HFFc6 (cell line): Measurements from ENCODE around the gene ANKRD13A. TPM values are rescaled to one million over a fixed set of nuclear protein-coding genes. Genes with fewer than 3 reads are reported as not detected.
"Not testable (repeated sequence)": the region's sequence is repeated elsewhere in the genome, so short reads cannot be mapped to it uniquely, and the experiment has no call there.

ENCODE experiments used
- DNase-seq: peaks from one replicate; pipeline ENCODE4 v3.0.0-alpha.2; 2018
- H3K27ac Mint-ChIP-seq: 2 replicates; pipeline ENCODE4 v1.8.0; 2020; ENCODE audit warnings: mild to moderate bottlenecking, mixed read lengths
- H3K27me3 Mint-ChIP-seq: 2 replicates; pipeline ENCODE4 v1.8.0; 2021; ENCODE audit warnings: mild to moderate bottlenecking, moderate library complexity, mixed read lengths; ENCODE audit not compliant: insufficient read depth
- H3K36me3 Mint-ChIP-seq: 2 replicates; pipeline ENCODE4 v1.8.0; 2021; ENCODE audit warnings: low read depth, mixed read lengths
- H3K4me1 Mint-ChIP-seq: 2 replicates; pipeline ENCODE4 v1.8.0; 2020; ENCODE audit warnings: low read depth, mixed read lengths
- H3K4me3 Mint-ChIP-seq: 2 replicates; pipeline ENCODE4 v1.8.0; 2020; ENCODE audit warnings: mild to moderate bottlenecking, moderate library complexity, mixed read lengths
- H3K9me3 Mint-ChIP-seq: 2 replicates; pipeline ENCODE4 v1.8.0; 2020; ENCODE audit warnings: mild to moderate bottlenecking, mixed read lengths
- total RNA-seq, 6 experiments: library from RNA; stranded (reverse); fragmentation: NEBNext Ultra II Directional; extraction: Animal tissue kit (Norgen Biotek cat#: 25700); gene quantifications; 2 replicates in 1 of 6; 3 replicates in 5 of 6; pipeline ENCODE4 v1.2.3, GENCODE V29; 2021
- TF ChIP-seq, protein P1 (sequence below): fragments of 200-600 bp; sonication (generic); IDR thresholded peaks from 2 replicates; pipeline ENCODE4 v1.5.0; 2021; ENCODE audit warnings: antibody characterized with exemption, mild to moderate bottlenecking

The ANKRD13A gene
- total RNA-seq, 6 experiments from 2014 or later, result 133 to 150 (median 146) TPM

DNA sequence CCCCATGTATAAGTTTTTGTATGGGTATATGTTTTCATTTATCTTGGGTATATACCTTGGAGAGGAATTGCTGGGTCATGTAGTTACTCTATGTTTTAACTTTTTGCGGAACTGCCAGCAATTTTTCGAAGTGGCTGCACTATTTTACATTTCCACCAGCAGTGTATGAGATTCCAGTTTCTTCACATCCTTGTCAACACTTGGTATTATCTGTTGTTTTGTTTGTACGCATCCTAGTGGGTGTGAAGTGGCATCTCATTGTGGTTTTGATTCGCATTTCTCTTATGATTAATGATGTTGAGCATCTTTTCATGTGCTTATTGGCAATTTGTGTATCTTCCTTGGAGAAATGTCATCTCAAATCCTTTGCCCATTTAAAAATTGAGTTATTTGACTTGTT lies 6.9 kb downstream of the ANKRD13A start:
- no peak for DNase-seq
- TF ChIP-seq, protein P1, sequence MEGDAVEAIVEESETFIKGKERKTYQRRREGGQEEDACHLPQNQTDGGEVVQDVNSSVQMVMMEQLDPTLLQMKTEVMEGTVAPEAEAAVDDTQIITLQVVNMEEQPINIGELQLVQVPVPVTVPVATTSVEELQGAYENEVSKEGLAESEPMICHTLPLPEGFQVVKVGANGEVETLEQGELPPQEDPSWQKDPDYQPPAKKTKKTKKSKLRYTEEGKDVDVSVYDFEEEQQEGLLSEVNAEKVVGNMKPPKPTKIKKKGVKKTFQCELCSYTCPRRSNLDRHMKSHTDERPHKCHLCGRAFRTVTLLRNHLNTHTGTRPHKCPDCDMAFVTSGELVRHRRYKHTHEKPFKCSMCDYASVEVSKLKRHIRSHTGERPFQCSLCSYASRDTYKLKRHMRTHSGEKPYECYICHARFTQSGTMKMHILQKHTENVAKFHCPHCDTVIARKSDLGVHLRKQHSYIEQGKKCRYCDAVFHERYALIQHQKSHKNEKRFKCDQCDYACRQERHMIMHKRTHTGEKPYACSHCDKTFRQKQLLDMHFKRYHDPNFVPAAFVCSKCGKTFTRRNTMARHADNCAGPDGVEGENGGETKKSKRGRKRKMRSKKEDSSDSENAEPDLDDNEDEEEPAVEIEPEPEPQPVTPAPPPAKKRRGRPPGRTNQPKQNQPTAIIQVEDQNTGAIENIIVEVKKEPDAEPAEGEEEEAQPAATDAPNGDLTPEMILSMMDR, result no peak
- H3K36me3 Mint-ChIP-seq, result peaks cover 58% of the 10 kb centered on the region
- H3K4me1 Mint-ChIP-seq, result peaks cover 58% of the 10 kb centered on the region
- H3K4me3 Mint-ChIP-seq, result no peak overlapping the region
- H3K9me3 Mint-ChIP-seq, result no peaks in the 10 kb centered on the region
- H3K27me3 Mint-ChIP-seq, result 0 out of 2 replicates have a peak, but pooled peaks cover 2% of the 10 kb centered on the region
- no peak overlapping the region for H3K27ac Mint-ChIP-seq

DNA sequence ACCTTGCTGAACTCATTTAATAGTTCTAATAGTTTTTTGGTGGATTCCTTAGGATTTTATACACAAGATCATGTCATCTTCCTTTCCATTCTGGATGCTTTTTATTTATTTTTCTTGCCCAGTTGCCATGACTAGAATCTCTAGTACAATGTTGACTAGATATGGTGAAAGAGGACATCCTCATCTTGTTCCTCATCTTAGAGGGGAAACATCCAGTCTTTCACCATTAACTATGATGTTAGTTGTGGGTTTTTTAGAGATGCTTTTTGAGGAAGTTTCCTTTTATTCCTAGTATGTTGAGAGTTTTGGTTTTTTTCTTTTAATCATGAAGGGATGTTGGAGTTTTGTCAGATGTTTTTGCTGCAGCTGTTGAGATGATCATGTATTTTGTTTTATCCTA lies 8.7 kb downstream of the ANKRD13A start:
- no peak for DNase-seq
- peaks cover 61% of the 10 kb centered on the region for H3K36me3 Mint-ChIP-seq
- H3K9me3 Mint-ChIP-seq, result no peaks in the 10 kb centered on the region
- H3K27ac Mint-ChIP-seq, result peak overlapping the region; percentile 67
- H3K4me3 Mint-ChIP-seq, result no peak overlapping the region
- TF ChIP-seq, protein P1, result no peak
- H3K4me1 Mint-ChIP-seq, result peaks cover 58% of the 10 kb centered on the region
- 0 out of 2 replicates have a peak, but pooled peaks cover 2% of the 10 kb centered on the region for H3K27me3 Mint-ChIP-seq

DNA sequence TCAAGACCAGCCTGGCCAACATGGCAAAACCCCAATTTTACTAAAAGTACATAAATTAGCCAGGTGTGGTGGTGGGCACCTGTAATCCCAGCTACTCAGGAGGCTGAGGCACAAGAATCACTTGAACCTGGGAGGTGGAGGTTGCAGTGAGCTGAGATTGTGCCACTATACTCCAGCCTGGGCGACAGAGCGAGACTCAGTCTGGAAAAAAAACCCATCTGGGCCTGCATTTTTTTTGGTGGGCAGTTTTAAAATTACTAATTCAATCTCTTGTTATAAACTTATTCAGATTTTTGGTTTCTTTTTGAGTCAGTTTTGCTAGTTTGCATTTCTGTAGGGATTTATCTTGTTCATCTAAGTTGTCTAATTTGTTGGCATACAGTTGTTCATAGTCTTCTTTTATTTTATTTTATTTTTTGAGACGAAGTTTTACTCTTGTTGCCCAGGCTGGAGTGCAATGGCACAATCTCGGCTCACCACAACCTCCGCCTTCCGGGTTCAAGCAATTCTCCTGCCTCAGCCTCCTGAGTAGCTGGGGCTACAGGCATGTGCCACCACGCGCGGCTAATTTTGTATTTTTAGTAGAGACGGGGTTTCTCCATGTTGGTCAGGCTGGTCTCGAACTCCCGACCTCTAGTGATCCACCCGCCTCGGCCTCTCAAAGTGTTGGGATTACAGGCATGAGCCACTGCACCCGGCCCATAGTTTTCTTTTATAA lies 9.6 kb downstream of the ANKRD13A start:
- not testable (repeated sequence) for H3K4me3 Mint-ChIP-seq, H3K9me3 Mint-ChIP-seq, H3K27ac Mint-ChIP-seq, H3K27me3 Mint-ChIP-seq, DNase-seq
- Mint-ChIP-seq H3K4me1 (peaks cover 50% of the 10 kb centered on the region), H3K36me3 (peaks cover 56% of the 10 kb centered on the region)

DNA sequence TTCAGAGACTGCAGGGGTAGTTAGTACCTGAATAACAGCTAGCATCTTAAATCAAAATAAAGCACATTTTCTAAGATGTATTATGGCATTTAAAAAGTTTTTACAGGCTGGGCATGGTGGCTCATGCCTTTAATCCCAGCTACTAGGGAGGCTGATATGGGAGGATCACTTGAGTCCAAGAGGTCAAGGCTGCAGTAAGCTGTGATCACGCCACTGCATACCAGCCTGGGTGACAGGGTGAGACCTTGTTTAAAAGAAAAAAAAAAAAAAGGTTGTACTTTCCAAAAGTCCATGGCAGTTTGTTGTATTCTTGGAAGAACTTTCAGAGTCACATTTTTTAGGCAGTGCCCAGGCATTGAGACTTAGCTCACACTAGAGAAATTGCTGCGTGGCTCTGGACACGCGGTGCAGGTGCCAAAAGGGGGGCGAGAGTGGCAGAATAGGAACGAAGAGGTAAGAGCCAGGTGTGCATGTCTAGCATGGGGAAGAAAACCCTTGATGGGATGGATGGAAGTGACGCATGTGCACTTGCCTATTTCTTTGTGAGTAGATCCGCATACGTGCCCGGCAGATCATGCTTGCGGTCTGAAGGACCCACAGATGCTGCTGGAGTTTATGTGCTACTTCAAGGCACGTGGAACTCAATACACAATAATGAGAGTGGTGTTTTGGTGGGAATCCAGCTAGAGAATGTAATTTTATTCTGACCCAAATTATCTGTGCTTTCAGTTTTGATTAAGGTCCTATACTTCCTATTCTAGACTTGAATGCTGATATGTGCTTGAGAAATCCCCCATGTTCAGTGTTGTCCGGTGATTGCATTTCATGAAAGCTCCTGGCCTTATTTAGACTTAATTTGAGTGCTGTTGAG lies 11.9 kb downstream of the ANKRD13A start:
- no peak for DNase-seq
- Mint-ChIP-seq H3K4me3 (no peak overlapping the region), H3K9me3 (no peaks in the 10 kb centered on the region), H3K27ac (peak overlapping the region; percentile 48), H3K27me3 (no peaks in the 10 kb centered on the region), H3K4me1 (peaks cover 44% of the 10 kb centered on the region), H3K36me3 (peaks cover 45% of the 10 kb centered on the region)
- TF ChIP-seq, protein P1, result no peak

DNA sequence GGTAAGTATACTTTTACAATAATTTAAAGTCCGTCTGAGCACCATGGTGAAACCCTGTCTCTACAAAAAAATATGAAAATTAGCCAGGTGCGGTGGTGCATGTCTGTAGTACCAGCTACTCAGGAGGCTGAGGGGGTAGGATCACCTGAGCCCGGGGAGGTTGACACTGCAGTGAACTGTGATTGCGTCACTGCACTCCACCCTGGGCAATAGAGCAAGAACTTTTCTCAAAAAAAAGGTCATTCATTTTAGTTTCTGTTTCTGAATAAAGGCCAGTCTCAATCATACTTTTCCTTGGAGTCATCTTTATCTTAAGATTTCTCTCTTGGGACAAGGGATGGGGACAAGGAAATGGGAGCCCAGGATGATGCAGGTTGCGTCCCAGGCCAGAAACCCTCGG lies 12.9 kb downstream of the ANKRD13A start:
- Mint-ChIP-seq H3K9me3 (no peaks in the 10 kb centered on the region), H3K27me3 (no peaks in the 10 kb centered on the region), H3K4me3 (no peak overlapping the region), H3K27ac (peak overlapping the region; percentile 50), H3K4me1 (peaks cover 44% of the 10 kb centered on the region), H3K36me3 (peaks cover 35% of the 10 kb centered on the region)
- TF ChIP-seq, protein P1, result no peak
- DNase-seq, result no peak

DNA sequence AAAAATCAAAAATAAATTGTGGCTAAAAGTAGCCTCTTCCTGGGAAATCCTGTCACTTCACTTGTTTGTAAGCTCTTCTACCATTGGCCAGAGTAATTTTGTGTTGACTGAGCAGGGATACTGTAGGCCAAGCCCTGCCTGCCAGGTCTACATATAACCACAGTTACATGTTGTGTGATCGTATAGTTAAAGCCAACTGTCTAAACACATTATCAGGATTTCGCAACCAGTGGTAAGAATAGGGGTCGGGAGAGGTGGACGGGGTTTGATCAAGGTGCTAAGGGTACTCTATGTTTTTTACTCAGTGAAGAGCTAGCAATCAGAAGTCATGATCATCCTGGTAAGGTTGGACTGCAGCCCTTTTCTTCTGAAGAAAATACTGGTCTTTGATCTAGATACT lies 13.4 kb downstream of the ANKRD13A start:
- no peak for DNase-seq
- H3K36me3 Mint-ChIP-seq, result peaks cover 34% of the 10 kb centered on the region
- H3K27ac Mint-ChIP-seq, result peak overlapping the region; percentile 50
- peaks cover 43% of the 10 kb centered on the region for H3K4me1 Mint-ChIP-seq
- TF ChIP-seq, protein P1, result no peak
- no peaks in the 10 kb centered on the region for H3K27me3 Mint-ChIP-seq
- H3K4me3 Mint-ChIP-seq, result no peak overlapping the region; the same call in 1 of the 2 replicates
- H3K9me3 Mint-ChIP-seq, result no peaks in the 10 kb centered on the region
